Osteocyte (in vitro differentiated cells): Measurements from ENCODE around the gene FRAS1. TPM values are rescaled to one million over a fixed set of nuclear protein-coding genes. Genes with fewer than 3 reads are reported as not detected.
"Not testable (repeated sequence)": the region's sequence is repeated elsewhere in the genome, so short reads cannot be mapped to it uniquely, and the experiment has no call there.

Source experiments
- DNase-seq: peaks from one replicate; pipeline ENCODE4 v3.0.0; 2021; ENCODE audit warnings: mixed read lengths; ENCODE audit not compliant: unreplicated experiment; ENCODE audit errors: extremely low spot score
- H3K27ac Mint-ChIP-seq: one replicate; pipeline ENCODE4 v1.8.0; 2021; ENCODE audit warnings: mild to moderate bottlenecking, mixed read lengths; ENCODE audit not compliant: unreplicated experiment
- H3K27me3 Mint-ChIP-seq: one replicate; pipeline ENCODE4 v1.8.0; 2021; ENCODE audit warnings: mixed read lengths; ENCODE audit not compliant: unreplicated experiment
- H3K36me3 Mint-ChIP-seq: one replicate; pipeline ENCODE4 v1.8.0; 2021; ENCODE audit warnings: mixed read lengths; ENCODE audit not compliant: unreplicated experiment
- H3K4me1 Mint-ChIP-seq: one replicate; pipeline ENCODE4 v1.8.0; 2021; ENCODE audit warnings: mixed read lengths; ENCODE audit not compliant: unreplicated experiment
- H3K4me3 Mint-ChIP-seq: one replicate; pipeline ENCODE4 v1.8.0; 2021; ENCODE audit warnings: mild to moderate bottlenecking, moderate library complexity, mixed read lengths; ENCODE audit not compliant: unreplicated experiment
- H3K9me3 Mint-ChIP-seq: one replicate; pipeline ENCODE4 v1.8.0; 2021; ENCODE audit warnings: mixed read lengths; ENCODE audit not compliant: unreplicated experiment
- total RNA-seq: library from RNA; stranded (reverse); gene quantifications from 2 replicates; pipeline ENCODE4 v1.2.1, GENCODE V29; 2021
- TF ChIP-seq, protein P1 (sequence below): fragments of 200-600 bp; sonication (generic); IDR thresholded peaks from 2 replicates; pipeline ENCODE4 v1.5.0; 2021; ENCODE audit warnings: antibody characterized with exemption, mild to moderate bottlenecking, moderate library complexity

The FRAS1 gene
- total RNA-seq, 1 donor from 2014 or later = 0.89 TPM

DNA sequence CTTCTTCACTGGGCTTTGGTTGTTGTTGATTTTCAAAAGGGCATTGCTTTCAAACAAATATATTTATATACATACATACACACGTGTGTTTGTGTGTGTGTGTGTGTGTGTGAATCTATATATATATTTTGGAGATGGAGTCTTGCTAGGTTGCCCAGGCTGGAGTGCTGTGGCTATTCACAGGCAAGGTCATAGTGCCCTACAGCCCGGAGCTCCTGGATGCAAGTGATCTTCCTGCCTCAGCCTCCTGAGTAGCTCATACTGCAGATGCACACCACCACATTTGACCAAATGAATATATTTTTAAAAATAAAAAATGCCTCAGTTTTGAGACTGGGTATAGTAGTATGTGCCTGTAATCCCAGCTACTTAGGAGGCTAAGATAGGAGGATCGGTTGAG lies 34.4 kb downstream of the FRAS1 start:
- Mint-ChIP-seq H3K9me3 (no peaks in the 10 kb centered on the region), H3K36me3 (no peaks in the 10 kb centered on the region), H3K4me1 (peaks cover 13% of the 10 kb centered on the region), H3K4me3 (no peak overlapping the region), H3K27ac (no peak overlapping the region), H3K27me3 (no peaks in the 10 kb centered on the region)
- DNase-seq = no peak
- TF ChIP-seq, protein P1, sequence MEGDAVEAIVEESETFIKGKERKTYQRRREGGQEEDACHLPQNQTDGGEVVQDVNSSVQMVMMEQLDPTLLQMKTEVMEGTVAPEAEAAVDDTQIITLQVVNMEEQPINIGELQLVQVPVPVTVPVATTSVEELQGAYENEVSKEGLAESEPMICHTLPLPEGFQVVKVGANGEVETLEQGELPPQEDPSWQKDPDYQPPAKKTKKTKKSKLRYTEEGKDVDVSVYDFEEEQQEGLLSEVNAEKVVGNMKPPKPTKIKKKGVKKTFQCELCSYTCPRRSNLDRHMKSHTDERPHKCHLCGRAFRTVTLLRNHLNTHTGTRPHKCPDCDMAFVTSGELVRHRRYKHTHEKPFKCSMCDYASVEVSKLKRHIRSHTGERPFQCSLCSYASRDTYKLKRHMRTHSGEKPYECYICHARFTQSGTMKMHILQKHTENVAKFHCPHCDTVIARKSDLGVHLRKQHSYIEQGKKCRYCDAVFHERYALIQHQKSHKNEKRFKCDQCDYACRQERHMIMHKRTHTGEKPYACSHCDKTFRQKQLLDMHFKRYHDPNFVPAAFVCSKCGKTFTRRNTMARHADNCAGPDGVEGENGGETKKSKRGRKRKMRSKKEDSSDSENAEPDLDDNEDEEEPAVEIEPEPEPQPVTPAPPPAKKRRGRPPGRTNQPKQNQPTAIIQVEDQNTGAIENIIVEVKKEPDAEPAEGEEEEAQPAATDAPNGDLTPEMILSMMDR = no peak

DNA sequence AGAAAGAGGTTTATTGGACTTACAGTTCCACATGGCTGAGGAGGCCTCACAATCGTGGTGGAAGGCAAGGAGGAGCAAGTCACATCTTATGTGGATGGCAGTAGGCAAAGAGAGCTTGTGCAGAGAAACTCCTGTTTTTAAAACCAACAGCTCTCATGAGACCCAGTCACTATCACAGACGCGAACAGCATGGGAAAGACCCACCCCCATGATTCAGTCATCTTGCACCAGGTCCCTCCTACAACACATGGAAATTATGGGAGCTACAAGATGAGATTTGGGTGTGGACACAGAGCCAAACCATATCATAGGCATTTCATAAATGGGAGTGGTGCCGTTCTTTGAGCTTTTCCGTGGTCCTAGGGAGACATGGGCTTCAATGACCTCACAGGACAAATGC lies 35.2 kb downstream of the FRAS1 start:
- DNase-seq, H3K27ac Mint-ChIP-seq, H3K36me3 Mint-ChIP-seq, H3K4me3 Mint-ChIP-seq, H3K9me3 Mint-ChIP-seq, H3K27me3 Mint-ChIP-seq: not testable (repeated sequence)
- peaks cover 13% of the 10 kb centered on the region for H3K4me1 Mint-ChIP-seq

DNA sequence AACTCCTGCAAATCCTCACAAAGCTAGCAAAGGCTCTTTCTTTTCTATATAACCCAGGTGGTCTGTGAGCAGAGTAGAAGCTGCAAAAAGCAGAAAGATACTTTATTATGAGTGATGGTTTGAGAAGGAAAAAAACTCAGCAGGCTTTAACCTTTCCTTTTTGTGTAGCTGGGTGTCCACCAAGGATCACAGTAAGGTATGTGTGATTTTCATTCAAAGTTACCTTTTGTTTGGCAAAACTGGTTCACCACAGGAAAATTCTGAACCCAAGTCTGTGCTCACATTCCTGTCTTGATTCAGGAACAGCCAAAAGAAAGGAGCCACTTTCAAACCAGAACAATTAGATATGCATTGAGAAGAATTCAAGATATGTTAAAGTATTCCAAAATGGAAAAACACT lies 35.7 kb downstream of the FRAS1 start:
- peaks cover 13% of the 10 kb centered on the region for H3K4me1 Mint-ChIP-seq
- H3K27ac Mint-ChIP-seq = no peak overlapping the region
- no peak overlapping the region for H3K4me3 Mint-ChIP-seq
- H3K36me3 Mint-ChIP-seq = no peaks in the 10 kb centered on the region
- no peaks in the 10 kb centered on the region for H3K27me3 Mint-ChIP-seq
- no peak for DNase-seq
- H3K9me3 Mint-ChIP-seq = peaks cover 5% of the 10 kb centered on the region
- TF ChIP-seq, protein P1 = no peak

DNA sequence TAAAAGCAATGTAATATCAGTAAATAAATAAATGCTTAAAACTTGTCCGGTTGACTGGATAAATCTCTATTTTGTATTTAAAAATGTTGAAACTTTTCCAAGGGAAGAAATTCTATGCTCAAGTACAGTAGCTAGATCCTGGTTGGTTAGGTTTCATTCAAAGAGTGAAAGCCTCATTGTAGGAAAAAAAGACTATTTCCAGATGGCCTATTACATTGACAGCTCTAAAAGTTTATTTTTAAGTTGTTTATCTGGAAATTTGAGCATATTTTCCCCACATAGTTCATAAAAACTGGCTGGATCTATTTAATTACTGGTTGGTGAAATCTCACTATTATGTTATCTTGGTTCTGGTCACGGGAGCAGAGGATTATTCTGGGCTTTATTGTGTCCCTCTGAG lies 38.0 kb downstream of the FRAS1 start:
- peaks cover 5% of the 10 kb centered on the region for H3K9me3 Mint-ChIP-seq
- TF ChIP-seq, protein P1 = no peak

DNA sequence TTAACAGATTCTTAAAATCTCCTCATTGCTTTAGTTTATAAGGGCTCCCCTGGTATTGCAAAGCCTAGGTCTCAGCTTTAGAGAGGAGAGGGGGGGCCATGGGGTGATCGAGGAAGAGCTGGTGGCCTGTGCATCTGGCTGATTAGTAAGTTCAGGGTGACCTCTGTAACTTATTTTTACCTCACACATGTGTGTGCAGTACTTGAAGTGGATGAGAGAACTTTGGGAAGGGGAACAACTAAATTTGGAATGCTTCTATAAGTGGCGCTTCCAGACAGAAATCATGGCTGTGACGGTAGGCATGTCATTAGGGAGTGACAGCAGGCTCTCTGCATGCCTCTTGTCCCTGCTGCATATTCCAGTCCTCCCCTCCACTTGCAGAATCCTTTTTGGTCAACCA lies 41.9 kb downstream of the FRAS1 start:
- H3K4me1 Mint-ChIP-seq = no peaks in the 10 kb centered on the region
- H3K36me3 Mint-ChIP-seq = no peaks in the 10 kb centered on the region
- TF ChIP-seq, protein P1 = no peak
- H3K27ac Mint-ChIP-seq = no peak overlapping the region
- no peak overlapping the region for H3K4me3 Mint-ChIP-seq
- DNase-seq = no peak
- peaks cover 5% of the 10 kb centered on the region for H3K9me3 Mint-ChIP-seq
- H3K27me3 Mint-ChIP-seq = no peaks in the 10 kb centered on the region

More for the DNA sequence above, 38.0 kb downstream of the FRAS1 start:
- H3K4me3 Mint-ChIP-seq = no peak overlapping the region
- H3K27ac Mint-ChIP-seq = no peak overlapping the region
- no peaks in the 10 kb centered on the region for H3K27me3 Mint-ChIP-seq
- no peak for DNase-seq
- H3K36me3 Mint-ChIP-seq = no peaks in the 10 kb centered on the region
- peaks cover 13% of the 10 kb centered on the region for H3K4me1 Mint-ChIP-seq

DNA sequence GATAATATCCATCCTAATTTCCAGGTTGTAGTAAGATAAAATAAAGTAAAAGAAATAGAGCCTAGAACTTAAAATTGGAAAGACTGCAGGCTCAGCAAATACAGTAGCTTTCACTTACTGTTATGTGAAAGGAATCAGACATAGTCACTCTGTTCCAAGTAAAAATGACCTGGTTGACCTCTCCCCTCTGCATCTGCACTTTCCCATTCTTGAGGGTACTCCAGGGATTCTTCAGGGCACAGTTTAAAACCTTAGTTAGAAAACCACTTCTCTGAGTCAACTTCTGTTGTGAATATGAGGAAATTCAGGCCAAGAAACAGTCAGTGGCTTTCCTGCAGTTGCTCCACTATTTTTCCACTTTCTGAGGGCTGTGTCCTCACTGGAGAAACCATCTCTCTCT lies 42.9 kb downstream of the FRAS1 start:
- Mint-ChIP-seq H3K9me3 (peaks cover 5% of the 10 kb centered on the region), H3K27ac (no peak overlapping the region), H3K4me1 (no peaks in the 10 kb centered on the region), H3K27me3 (peaks cover 2% of the 10 kb centered on the region), H3K4me3 (no peak overlapping the region), H3K36me3 (no peaks in the 10 kb centered on the region)
- no peak for DNase-seq
- TF ChIP-seq, protein P1 = no peak
